Sigmoid colon (tissue), 7 donors: ENCODE results near the gene WNK3. TPM values are rescaled to one million over a fixed set of nuclear protein-coding genes. Genes with fewer than 3 reads are reported as not detected.

Source experiments
- DNase-seq: peaks from one replicate; pipeline ENCODE4 v3.0.0-alpha.2; 2019
- H3K27ac ChIP-seq, 4 donors: fragments of 200-600 bp; sonication (generic); one replicate each; pipeline ENCODE4 v1.5.1; 2016 to 2019; ENCODE audit warnings: mild to moderate bottlenecking in 1 of 4
- H3K27me3 ChIP-seq, 3 donors: fragments of 200-600 bp; sonication (generic); one replicate each; pipeline ENCODE4 v1.5.1; 2019; ENCODE audit warnings: mild to moderate bottlenecking in 1 of 3
- H3K36me3 ChIP-seq, 4 donors: fragments of 200-600 bp; sonication (generic); one replicate each; pipeline ENCODE4 v1.5.1; 2016 to 2019
- H3K4me1 ChIP-seq, 4 donors: fragments of 200-600 bp; sonication (generic); one replicate each; pipeline ENCODE4 v1.5.1; 2017 to 2019
- H3K4me3 ChIP-seq, 4 donors: fragments of 200-600 bp; sonication (generic); one replicate each; pipeline ENCODE4 v1.5.1; 2017 to 2019; ENCODE audit warnings: mild to moderate bottlenecking in 2 of 4, moderate library complexity in 1 of 4
- H3K9me3 ChIP-seq, 4 donors: fragments of 200-600 bp in 3 of 4; sonication (generic) in 3 of 4; one replicate each; pipeline versions ENCODE4 v1.5.1 to v1.6.1; 2013 to 2019
- CTCF ChIP-seq, 4 experiments: fragments of 450-650 bp in 3 of 4; fragments of 200-600 bp in 1 of 4; IDR thresholded peaks; one replicate each; pipeline ENCODE4 v1.5.1; 2016 to 2019; ENCODE audit warnings: antibody characterized with exemption in 4 of 4, mild to moderate bottlenecking in 3 of 4, moderate library complexity in 2 of 4
- EP300 ChIP-seq, 4 donors: sonication (generic); formaldehyde crosslinking; IDR thresholded peaks; one replicate each; pipeline ENCODE4 v1.6.1; 2017; ENCODE audit warnings: antibody characterized with exemption in 4 of 4
- POLR2A ChIP-seq, 2 donors: fragments of 450-650 bp; IDR thresholded peaks; one replicate each; pipeline ENCODE4 v1.6.1; 2016; ENCODE audit warnings: antibody characterized with exemption in 2 of 2, mild to moderate bottlenecking in 2 of 2, moderate library complexity in 2 of 2
- POLR2AphosphoS5 ChIP-seq, 4 donors: sonication (generic); formaldehyde crosslinking; IDR thresholded peaks; one replicate each; pipeline ENCODE4 v1.6.1; 2017; ENCODE audit warnings: antibody characterized with exemption in 4 of 4
- WGBS, 2 donors: extraction: QIAGEN DNeasy Blood & Tissue Kit; methylation state at CpG; one replicate each; pipeline ENCODE4 v1.1.7; 2013; 5-methylcytosine and 5-hydroxymethylcytosine counted together
- intact Hi-C: fragments of 100-400 bp; cut with DNase I; formaldehyde crosslinking; loops from one replicate; pipeline ENCODE4 v1.15.1; 2023
- polyA plus RNA-seq, 3 donors: library from polyadenylated mRNA; stranded (reverse); fragments of 200-250 nt; gene quantifications; one replicate each; pipeline ENCODE4 v1.2.3, GENCODE V29; 2013
- total RNA-seq, 4 donors: library from RNA; depleted of rRNA; stranded (reverse); fragments of >200 nt; gene quantifications; one replicate each; pipeline ENCODE4 v1.1.0, GENCODE V29; 2016
- donor health status: healthy with polysubstance abuse.
- donor health status: Bipolar disorder and iron deficiency.
- donor health status: healthy.

Gene WNK3
- total and polyA plus RNA-seq, 7 donors: under 0.01 to 1.9 (median 1.7) TPM; not detected in 1

- Histone ChIP-seq H3K27me3 (no peaks in the 10 kb centered on the region), H3K9me3 (no peaks in the 10 kb centered on the region), H3K36me3 (no peaks in the 10 kb centered on the region), H3K27ac (no peak overlapping the region), H3K4me1 (no peaks in the 10 kb centered on the region), H3K4me3 (no peak overlapping the region)
- intact Hi-C loops: no loop called here
- no peak for TF ChIP-seq EP300 (IDR thresholded peaks at IDR 0.05)
- no peak for TF ChIP-seq POLR2AphosphoS5 (IDR thresholded peaks at IDR 0.05)
- TF ChIP-seq CTCF (IDR thresholded peaks at IDR 0.05): no peak
- no peak for TF ChIP-seq POLR2A (IDR thresholded peaks at IDR 0.05)
- DNase-seq: no peak
- WGBS, 2 donors: 74 to 92% methylated on average over 2 of the region's 2 CpGs
Observed at GRCh38 chrX:54223581-54223980, 134.3 kb downstream of the WNK3 start.

- no peak overlapping the region for H3K4me3 ChIP-seq
- H3K4me1 ChIP-seq: no peaks in the 10 kb centered on the region
- no peak for DNase-seq
- H3K36me3 ChIP-seq: no peaks in the 10 kb centered on the region
- H3K27me3 ChIP-seq: no peaks in the 10 kb centered on the region
- intact Hi-C loops: no loop called here
- no peak overlapping the region for H3K27ac ChIP-seq
- no peaks in the 10 kb centered on the region for H3K9me3 ChIP-seq
- no peak for TF ChIP-seq EP300 (IDR thresholded peaks at IDR 0.05)
- TF ChIP-seq POLR2A (IDR thresholded peaks at IDR 0.05): no peak
- no peak for TF ChIP-seq POLR2AphosphoS5 (IDR thresholded peaks at IDR 0.05)
- TF ChIP-seq CTCF (IDR thresholded peaks at IDR 0.05): no peak
- WGBS, 2 donors: 89 to 94% methylated on average over 3 of the region's 3 CpGs
Observed at GRCh38 chrX:54213603-54214002, 144.2 kb downstream of the WNK3 start.

GRCh38 chrX:54208531-54208930 is 149.3 kb downstream of the WNK3 start:
- no peak overlapping the region for H3K27ac ChIP-seq
- no peaks in the 10 kb centered on the region for H3K27me3 ChIP-seq
- H3K36me3 ChIP-seq: no peaks in the 10 kb centered on the region
- WGBS, 2 donors: 77 to 84% methylated on average over 3 of the region's 3 CpGs
- TF ChIP-seq POLR2A (IDR thresholded peaks at IDR 0.05) (no peak), EP300 (IDR thresholded peaks at IDR 0.05) (no peak), POLR2AphosphoS5 (IDR thresholded peaks at IDR 0.05) (no peak), CTCF (IDR thresholded peaks at IDR 0.05) (no peak)
- intact Hi-C loops: no loop called here
- H3K4me3 ChIP-seq: no peak overlapping the region
- H3K9me3 ChIP-seq: no peaks in the 10 kb centered on the region
- no peaks in the 10 kb centered on the region for H3K4me1 ChIP-seq
- no peak for DNase-seq

GRCh38 chrX:54198262-54198661 is 159.6 kb downstream of the WNK3 start:
- H3K27ac ChIP-seq: no peak overlapping the region
- intact Hi-C loops: no loop called here
- no peaks in the 10 kb centered on the region for H3K36me3 ChIP-seq
- H3K9me3 ChIP-seq: no peaks in the 10 kb centered on the region
- DNase-seq: no peak
- WGBS, 2 donors: 55 to 83% methylated on average over 6 of the region's 6 CpGs
- no peaks in the 10 kb centered on the region for H3K27me3 ChIP-seq
- H3K4me3 ChIP-seq: no peak overlapping the region
- no peaks in the 10 kb centered on the region for H3K4me1 ChIP-seq
- TF ChIP-seq EP300 (IDR thresholded peaks at IDR 0.05) (no peak), POLR2A (IDR thresholded peaks at IDR 0.05) (no peak), POLR2AphosphoS5 (IDR thresholded peaks at IDR 0.05) (no peak), CTCF (IDR thresholded peaks at IDR 0.05) (no peak)

GRCh38 chrX:54194982-54195588 is 162.8 kb downstream of the WNK3 start:
- no peak overlapping the region for H3K4me3 ChIP-seq
- no peaks in the 10 kb centered on the region for H3K36me3 ChIP-seq
- H3K27me3 ChIP-seq: no peaks in the 10 kb centered on the region
- intact Hi-C loops: no loop called here
- no peak overlapping the region for H3K27ac ChIP-seq
- DNase-seq: no peak
- H3K4me1 ChIP-seq: no peaks in the 10 kb centered on the region
- H3K9me3 ChIP-seq: no peaks in the 10 kb centered on the region
- TF ChIP-seq CTCF (IDR thresholded peaks at IDR 0.05): no peak
- no peak for TF ChIP-seq POLR2AphosphoS5 (IDR thresholded peaks at IDR 0.05)
